Right atrium auricular region (tissue), 2 donors: ENCODE results near the gene NDFIP1. TPM values are rescaled to one million over a fixed set of nuclear protein-coding genes. Genes with fewer than 3 reads are reported as not detected.

Source experiments
- DNase-seq: peaks from one replicate; pipeline ENCODE4 v3.0.0-alpha.2; 2019; ENCODE audit warnings: low spot score
- H3K27ac ChIP-seq, 2 donors: fragments of 200-600 bp; sonication (generic); 1 replicate in 1 of 2; 2 replicates in 1 of 2; pipeline ENCODE4 v1.5.1; 2016 to 2019
- H3K27me3 ChIP-seq, 2 donors: fragments of 200-600 bp; sonication (generic); one replicate each; pipeline versions ENCODE4 v1.5.1 to v1.6.0; 2017 to 2019
- H3K36me3 ChIP-seq: fragments of 200-600 bp; sonication (generic); one replicate; pipeline ENCODE4 v1.5.1; 2016
- H3K4me1 ChIP-seq, 2 donors: fragments of 200-600 bp; sonication (generic); one replicate each; pipeline versions ENCODE4 v1.5.1 to v1.6.0; 2017 to 2019
- H3K4me3 ChIP-seq, 2 donors: fragments of 200-600 bp; sonication (generic); 1 replicate in 1 of 2; 2 replicates in 1 of 2; pipeline ENCODE4 v1.5.1; 2017 to 2019; ENCODE audit warnings: mild to moderate bottlenecking in 1 of 2, moderate library complexity in 1 of 2
- H3K9me3 ChIP-seq, 2 donors: fragments of 200-600 bp; sonication (generic); one replicate each; pipeline ENCODE4 v1.5.1; 2019
- CTCF ChIP-seq, 2 donors: fragments of 200-600 bp; sonication (generic); IDR thresholded peaks; one replicate each; pipeline ENCODE4 v1.5.1; 2019; ENCODE audit warnings: antibody characterized with exemption in 2 of 2
- total RNA-seq, 2 donors: library from RNA; depleted of rRNA; stranded (reverse); fragments of >200 nt; gene quantifications; one replicate each; pipeline ENCODE4 v1.1.0, GENCODE V29; 2016

NDFIP1 gene
- total RNA-seq, 2 donors from 2014 or later = 69.3 to 75.0 TPM

GRCh38 chr5:142125378-142125777, 16.8 kb downstream of the NDFIP1 start:
- TF ChIP-seq CTCF (IDR thresholded peaks at IDR 0.05) = no peak

GRCh38 chr5:142125963-142126362, 17.4 kb downstream of the NDFIP1 start:
- Histone ChIP-seq H3K27me3 (no peaks in the 10 kb centered on the region), H3K4me1 (peaks cover 0 to 22% of the 10 kb centered on the region in 2 donors), H3K36me3 (no peaks in the 10 kb centered on the region), H3K9me3 (no peaks in the 10 kb centered on the region), H3K4me3 (no peak overlapping the region), H3K27ac (no peak overlapping the region)
- no peak for DNase-seq
- TF ChIP-seq CTCF (IDR thresholded peaks at IDR 0.05) = no peak

More at GRCh38 chr5:142125378-142125777, 16.8 kb downstream of the NDFIP1 start:
- Histone ChIP-seq H3K4me3 (no peak overlapping the region), H3K4me1 (peaks cover 0 to 22% of the 10 kb centered on the region in 2 donors), H3K27me3 (no peaks in the 10 kb centered on the region), H3K36me3 (peaks cover 2% of the 10 kb centered on the region), H3K27ac (no peak overlapping the region), H3K9me3 (no peaks in the 10 kb centered on the region)
- no peak for DNase-seq

- H3K27me3 ChIP-seq = no peaks in the 10 kb centered on the region
- no peaks in the 10 kb centered on the region for H3K9me3 ChIP-seq
- H3K27ac ChIP-seq = no peak overlapping the region
- peaks cover 0 to 22% of the 10 kb centered on the region in 2 donors for H3K4me1 ChIP-seq
- no peak for TF ChIP-seq CTCF (IDR thresholded peaks at IDR 0.05)
- no peak for DNase-seq
- peaks cover 19% of the 10 kb centered on the region for H3K36me3 ChIP-seq
- H3K4me3 ChIP-seq = no peak overlapping the region
Measured at GRCh38 chr5:142128675-142129208, 20.2 kb downstream of the NDFIP1 start.

- no peak overlapping the region for H3K4me3 ChIP-seq
- TF ChIP-seq CTCF (IDR thresholded peaks at IDR 0.05) = no peak
Measured at GRCh38 chr5:142129446-142130066, 21.0 kb downstream of the NDFIP1 start.

GRCh38 chr5:142131394-142131793, 22.8 kb downstream of the NDFIP1 start:
- H3K4me3 ChIP-seq = no peak overlapping the region
- TF ChIP-seq CTCF (IDR thresholded peaks at IDR 0.05) = no peak
- peaks cover 0 to 22% of the 10 kb centered on the region in 2 donors for H3K4me1 ChIP-seq
- H3K27ac ChIP-seq = no peak overlapping the region
- no peak for DNase-seq
- H3K9me3 ChIP-seq = no peaks in the 10 kb centered on the region
- no peaks in the 10 kb centered on the region for H3K27me3 ChIP-seq
- H3K36me3 ChIP-seq = peaks cover 29% of the 10 kb centered on the region

More at GRCh38 chr5:142129446-142130066, 21.0 kb downstream of the NDFIP1 start:
- Histone ChIP-seq H3K27me3 (no peaks in the 10 kb centered on the region), H3K4me1 (peaks cover 0 to 22% of the 10 kb centered on the region in 2 donors), H3K27ac (no peak overlapping the region), H3K9me3 (no peaks in the 10 kb centered on the region), H3K36me3 (peaks cover 19% of the 10 kb centered on the region)
- DNase-seq = no peak
